Central memory CD4-positive, alpha-beta T cell (primary cell): Measurements from ENCODE around the gene BCAT1.

ENCODE experiments used
- DNase-seq: peaks from one replicate; pipeline ENCODE4 v3.0.0; 2022

BCAT1 gene

DNA sequence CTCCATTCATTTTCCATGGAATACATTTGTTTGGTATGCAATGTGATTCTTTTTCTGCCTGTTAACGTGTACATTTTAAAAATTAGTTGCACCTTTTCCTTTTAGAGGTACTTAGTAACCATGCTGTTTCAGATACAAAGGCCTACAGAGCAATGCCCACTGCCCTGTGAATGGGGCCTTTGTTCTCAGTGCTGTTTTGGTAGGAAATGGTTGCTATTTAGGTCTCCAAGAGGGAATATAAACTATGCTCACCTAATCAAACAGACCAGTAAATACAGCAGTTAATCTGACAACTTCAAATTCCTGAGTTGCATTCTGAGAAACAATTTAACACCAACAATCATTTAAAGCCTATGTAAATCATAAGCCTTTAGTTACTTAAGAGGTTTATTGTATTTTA is 188.7 kb downstream of the BCAT1 start:
- DNase-seq = no peak
